Femur (tissue), 1 donor: ENCODE data around the gene LYPLAL1.
"Not testable (repeated sequence)": the region's sequence is repeated elsewhere in the genome, so short reads cannot be mapped to it uniquely, and the experiment has no call there.

Experiments
- DNase-seq: peaks from one replicate; pipeline ENCODE4 v3.0.0-alpha.2; 2017

LYPLAL1 gene

GRCh38 chr1:219171192-219171935 is 2.3 kb upstream of the LYPLAL1 start:
- DNase-seq, result no peak

- DNase-seq, result no peak
These were observed 857 bp upstream of the LYPLAL1 start for GRCh38 chr1:219172821-219173220.

GRCh38 chr1:219173434-219173757 is 282 bp upstream of the LYPLAL1 start:
- DNase-seq, result no peak

GRCh38 chr1:219174460-219175211 is 958 bp downstream of the LYPLAL1 start:
- peak; percentile 38 for DNase-seq

GRCh38 chr1:219175212-219175564 is 1.5 kb downstream of the LYPLAL1 start:
- DNase-seq, result no peak

GRCh38 chr1:219176168-219176567 is 2.5 kb downstream of the LYPLAL1 start:
- no peak for DNase-seq

- DNase-seq, result no peak
These were observed 3.7 kb downstream of the LYPLAL1 start for GRCh38 chr1:219177363-219177762.

GRCh38 chr1:219177940-219178339 is 4.3 kb downstream of the LYPLAL1 start:
- DNase-seq, result no peak

GRCh38 chr1:219179293-219179692 is 5.6 kb downstream of the LYPLAL1 start:
- DNase-seq, result no peak

GRCh38 chr1:219184337-219184736 is 10.7 kb downstream of the LYPLAL1 start:
- DNase-seq, result no peak

- DNase-seq, result no peak
These were observed 11.9 kb downstream of the LYPLAL1 start for GRCh38 chr1:219185486-219186117.

- DNase-seq, result no peak
These were observed 14.7 kb downstream of the LYPLAL1 start for GRCh38 chr1:219188331-219188803.

GRCh38 chr1:219189021-219189824 is 15.5 kb downstream of the LYPLAL1 start:
- DNase-seq, result no peak

GRCh38 chr1:219189952-219190351 is 16.3 kb downstream of the LYPLAL1 start:
- DNase-seq, result no peak

GRCh38 chr1:219190605-219191004 is 16.9 kb downstream of the LYPLAL1 start:
- DNase-seq, result no peak

- not testable (repeated sequence) for DNase-seq
These were observed 22.2 kb downstream of the LYPLAL1 start for GRCh38 chr1:219195833-219196232.

GRCh38 chr1:219201656-219202055 is 28.0 kb downstream of the LYPLAL1 start:
- no peak for DNase-seq

GRCh38 chr1:219202567-219202966 is 28.9 kb downstream of the LYPLAL1 start:
- DNase-seq, result no peak

- no peak for DNase-seq
These were observed 32.7 kb downstream of the LYPLAL1 start for GRCh38 chr1:219206350-219206749.

- DNase-seq, result no peak
These were observed 35.9 kb downstream of the LYPLAL1 start for GRCh38 chr1:219209578-219209977.

GRCh38 chr1:219210067-219210466 is 36.4 kb downstream of the LYPLAL1 start:
- DNase-seq, result no peak

- DNase-seq, result no peak
These were observed 41.8 kb downstream of the LYPLAL1 start for GRCh38 chr1:219215477-219215876.

GRCh38 chr1:219220945-219221344 is 47.3 kb downstream of the LYPLAL1 start:
- DNase-seq, result no peak
